ENCODE measurements around the gene GSE1. TPM values are rescaled to one million over a fixed set of nuclear protein-coding genes. Genes with fewer than 3 reads are reported as not detected.

The GSE1 gene
- total RNA-seq, 1 experiment from 2014 or later, result 97.5 TPM

DNA sequence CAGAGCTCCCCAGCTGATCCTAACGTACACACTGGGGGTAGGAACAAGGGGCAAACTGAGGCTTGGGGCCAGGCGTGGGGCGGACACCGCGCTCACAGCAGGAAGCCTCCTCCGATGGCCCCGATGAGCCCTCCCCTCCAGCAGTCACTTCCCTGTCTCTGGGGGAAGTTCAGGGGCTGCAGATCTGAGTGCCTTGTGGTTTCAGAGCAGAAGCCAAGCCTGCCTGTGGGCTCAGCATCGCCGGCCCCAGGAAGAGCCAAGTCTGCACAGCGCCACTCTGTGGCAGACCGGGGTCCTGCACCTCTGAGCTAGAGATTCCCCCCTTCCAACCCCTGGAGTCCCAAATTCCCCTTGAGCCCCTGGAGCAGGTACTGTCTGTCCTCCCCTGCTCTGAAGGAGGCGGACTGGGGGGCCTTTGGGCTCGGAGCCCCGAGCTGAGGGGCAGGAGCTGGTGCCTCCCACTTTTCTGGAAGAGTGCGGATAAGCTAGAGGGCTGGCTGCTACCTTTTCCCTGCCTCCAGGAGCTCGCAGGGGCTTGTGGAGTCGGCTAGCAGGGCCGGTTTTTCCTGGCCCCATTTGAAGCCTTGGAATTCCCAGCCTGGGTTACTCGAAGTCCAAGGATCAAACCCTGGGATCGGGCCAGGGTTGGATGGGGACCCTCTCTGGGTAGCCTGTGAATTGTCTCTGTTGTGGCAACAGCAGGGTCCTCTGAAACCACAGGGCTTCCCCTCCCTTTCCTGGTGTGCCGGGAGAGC is 2.9 kb downstream of the GSE1 start:
- TF ChIP-seq, protein P1, sequence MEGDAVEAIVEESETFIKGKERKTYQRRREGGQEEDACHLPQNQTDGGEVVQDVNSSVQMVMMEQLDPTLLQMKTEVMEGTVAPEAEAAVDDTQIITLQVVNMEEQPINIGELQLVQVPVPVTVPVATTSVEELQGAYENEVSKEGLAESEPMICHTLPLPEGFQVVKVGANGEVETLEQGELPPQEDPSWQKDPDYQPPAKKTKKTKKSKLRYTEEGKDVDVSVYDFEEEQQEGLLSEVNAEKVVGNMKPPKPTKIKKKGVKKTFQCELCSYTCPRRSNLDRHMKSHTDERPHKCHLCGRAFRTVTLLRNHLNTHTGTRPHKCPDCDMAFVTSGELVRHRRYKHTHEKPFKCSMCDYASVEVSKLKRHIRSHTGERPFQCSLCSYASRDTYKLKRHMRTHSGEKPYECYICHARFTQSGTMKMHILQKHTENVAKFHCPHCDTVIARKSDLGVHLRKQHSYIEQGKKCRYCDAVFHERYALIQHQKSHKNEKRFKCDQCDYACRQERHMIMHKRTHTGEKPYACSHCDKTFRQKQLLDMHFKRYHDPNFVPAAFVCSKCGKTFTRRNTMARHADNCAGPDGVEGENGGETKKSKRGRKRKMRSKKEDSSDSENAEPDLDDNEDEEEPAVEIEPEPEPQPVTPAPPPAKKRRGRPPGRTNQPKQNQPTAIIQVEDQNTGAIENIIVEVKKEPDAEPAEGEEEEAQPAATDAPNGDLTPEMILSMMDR (IDR thresholded peaks at IDR 0.05), result peak; percentile 89
- TF ChIP-seq, protein P2, sequence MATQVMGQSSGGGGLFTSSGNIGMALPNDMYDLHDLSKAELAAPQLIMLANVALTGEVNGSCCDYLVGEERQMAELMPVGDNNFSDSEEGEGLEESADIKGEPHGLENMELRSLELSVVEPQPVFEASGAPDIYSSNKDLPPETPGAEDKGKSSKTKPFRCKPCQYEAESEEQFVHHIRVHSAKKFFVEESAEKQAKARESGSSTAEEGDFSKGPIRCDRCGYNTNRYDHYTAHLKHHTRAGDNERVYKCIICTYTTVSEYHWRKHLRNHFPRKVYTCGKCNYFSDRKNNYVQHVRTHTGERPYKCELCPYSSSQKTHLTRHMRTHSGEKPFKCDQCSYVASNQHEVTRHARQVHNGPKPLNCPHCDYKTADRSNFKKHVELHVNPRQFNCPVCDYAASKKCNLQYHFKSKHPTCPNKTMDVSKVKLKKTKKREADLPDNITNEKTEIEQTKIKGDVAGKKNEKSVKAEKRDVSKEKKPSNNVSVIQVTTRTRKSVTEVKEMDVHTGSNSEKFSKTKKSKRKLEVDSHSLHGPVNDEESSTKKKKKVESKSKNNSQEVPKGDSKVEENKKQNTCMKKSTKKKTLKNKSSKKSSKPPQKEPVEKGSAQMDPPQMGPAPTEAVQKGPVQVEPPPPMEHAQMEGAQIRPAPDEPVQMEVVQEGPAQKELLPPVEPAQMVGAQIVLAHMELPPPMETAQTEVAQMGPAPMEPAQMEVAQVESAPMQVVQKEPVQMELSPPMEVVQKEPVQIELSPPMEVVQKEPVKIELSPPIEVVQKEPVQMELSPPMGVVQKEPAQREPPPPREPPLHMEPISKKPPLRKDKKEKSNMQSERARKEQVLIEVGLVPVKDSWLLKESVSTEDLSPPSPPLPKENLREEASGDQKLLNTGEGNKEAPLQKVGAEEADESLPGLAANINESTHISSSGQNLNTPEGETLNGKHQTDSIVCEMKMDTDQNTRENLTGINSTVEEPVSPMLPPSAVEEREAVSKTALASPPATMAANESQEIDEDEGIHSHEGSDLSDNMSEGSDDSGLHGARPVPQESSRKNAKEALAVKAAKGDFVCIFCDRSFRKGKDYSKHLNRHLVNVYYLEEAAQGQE (IDR thresholded peaks at IDR 0.05; ENCODE audit: insufficient read depth in 1 of 2, low read depth in 2 of 2, low read length in 1 of 2), result no peak
- no peak for TF ChIP-seq SIN3A (IDR thresholded peaks at IDR 0.05; ENCODE audit: borderline replicate concordance, insufficient read depth, low read depth, low read length)
- no peak for TF ChIP-seq POLR2AphosphoS5 (IDR thresholded peaks at IDR 0.05; ENCODE audit: low read depth, low read length)
- TF ChIP-seq TCF7L2 (IDR thresholded peaks at IDR 0.05; ENCODE audit: low read depth, low read length), result no peak
- no peaks in the 10 kb centered on the region for H3K9me3 ChIP-seq (ENCODE audit: control insufficient read depth, insufficient read depth, low read depth, low read length)
- ATAC-seq (0 out of 2 replicates have a peak, but pooled peaks have one; percentile 5), DNase-seq (ENCODE audit: low read depth, low spot score) (no peak)
- in situ Hi-C loops (cut with HindIII; ENCODE audit: low pct_unique_long_range_greater_than_20kb, low sequenced_read_pairs) (no loop called here), intact Hi-C loops (cut with micrococcal nuclease; ENCODE audit: unreplicated experiment) (loop anchor here (10.0 kb wide), 1 partner anchor 191 kb away; no protein-coding TSS in a partner anchor)
- peaks cover 33% of the 10 kb centered on the region for H3K4me1 ChIP-seq (ENCODE audit: control insufficient read depth, insufficient read depth, low read length)
- no peaks in the 10 kb centered on the region for H3K27me3 ChIP-seq (ENCODE audit: control insufficient read depth, insufficient read depth, low read length)
- POLR2A ChIA-PET, result interaction anchor here (0.5 to 0.7 kb wide), 4 partner anchors 46 to 141 kb away, joined by 3 to 15 read pairs (median 5); no protein-coding TSS in a partner anchor
- H3K36me3 ChIP-seq (ENCODE audit: control insufficient read depth, insufficient read depth, low read length), result no peaks in the 10 kb centered on the region; the same call in 1 of the 2 replicates
- CTCF ChIA-PET, result interaction anchor here (0.5 to 1.7 kb wide), 5 partner anchors 10 to 64 kb away, joined by 3 to 10 read pairs (median 3); no protein-coding TSS in a partner anchor
- peak overlapping the region; percentile 88 for H3K27ac ChIP-seq (ENCODE audit: low read length)
- peak overlapping the region; percentile 56 to 63 for H3K4me3 ChIP-seq (ENCODE audit: low read depth in 2 of 2, low read length in 2 of 2)
- TSS peak; percentile 48 for BruUV-seq (replicated peaks)

DNA sequence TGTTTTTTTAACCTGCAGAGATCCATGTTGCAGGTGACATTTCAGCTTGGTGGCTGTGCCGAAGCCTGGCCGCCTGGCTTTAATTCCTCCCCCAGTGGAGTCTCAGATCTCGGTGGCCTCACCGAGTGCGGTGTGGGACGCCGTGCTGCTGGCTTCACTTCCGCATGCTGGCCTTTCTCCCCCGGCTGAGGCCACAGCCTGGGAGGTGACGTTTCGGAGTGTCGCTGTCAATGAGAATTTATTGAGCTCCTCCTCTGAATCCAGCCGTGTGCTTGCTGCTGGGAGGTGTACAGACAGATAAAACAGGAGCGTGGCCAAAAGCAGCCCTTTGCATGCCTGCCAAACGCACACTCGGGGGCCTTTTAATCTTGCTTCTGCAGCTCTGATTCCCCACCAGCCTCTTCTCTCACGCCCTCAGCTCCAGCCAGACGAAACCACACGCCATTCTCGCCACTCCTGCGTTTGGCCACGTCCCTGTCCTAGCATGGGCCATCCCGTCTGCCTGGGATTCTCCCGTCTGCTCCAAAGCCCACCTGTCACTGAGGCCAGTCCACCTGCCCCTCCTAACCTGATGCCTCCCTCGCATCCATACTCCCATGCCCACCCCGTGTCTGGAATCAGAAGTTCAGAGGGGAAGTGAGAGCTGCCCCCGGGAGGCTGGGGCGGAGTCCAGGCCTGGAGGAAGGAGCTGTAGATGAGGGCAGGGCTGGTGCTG is 3.6 kb downstream of the GSE1 start:
- in situ Hi-C loops (cut with HindIII; ENCODE audit: low pct_unique_long_range_greater_than_20kb, low sequenced_read_pairs), result no loop called here
- DNase-seq (ENCODE audit: low read depth, low spot score), result no peak
- TF ChIP-seq SIN3A (IDR thresholded peaks at IDR 0.05; ENCODE audit: borderline replicate concordance, insufficient read depth, low read depth, low read length) (no peak), TCF7L2 (IDR thresholded peaks at IDR 0.05; ENCODE audit: low read depth, low read length) (no peak), POLR2AphosphoS5 (IDR thresholded peaks at IDR 0.05; ENCODE audit: low read depth, low read length) (no peak)
- TF ChIP-seq, protein P2 (IDR thresholded peaks at IDR 0.05; ENCODE audit: insufficient read depth in 1 of 2, low read depth in 2 of 2, low read length in 1 of 2), result no peak
- TF ChIP-seq, protein P1 (IDR thresholded peaks at IDR 0.05), result no peak
- no peaks in the 10 kb centered on the region for H3K27me3 ChIP-seq (ENCODE audit: control insufficient read depth, insufficient read depth, low read length)
- no peaks in the 10 kb centered on the region; the same call in 1 of the 2 replicates for H3K36me3 ChIP-seq (ENCODE audit: control insufficient read depth, insufficient read depth, low read length)
- H3K27ac ChIP-seq (ENCODE audit: low read length), result peak overlapping the region; percentile 88; the same call in 1 of the 2 replicates
- H3K9me3 ChIP-seq (ENCODE audit: control insufficient read depth, insufficient read depth, low read depth, low read length), result no peaks in the 10 kb centered on the region
- peak overlapping the region in 1 of 2 experiments; percentile 56; a peak in 1 of 4 replicates for H3K4me3 ChIP-seq (ENCODE audit: low read depth in 2 of 2, low read length in 2 of 2)
- CTCF ChIA-PET, result interaction anchor here (0.5 to 1.7 kb wide), 6 partner anchors 10 to 248 kb away, joined by 3 to 10 read pairs (median 3); no protein-coding TSS in a partner anchor
- no peak for ATAC-seq
- no TSS peak for BruUV-seq (replicated peaks)
- H3K4me1 ChIP-seq (ENCODE audit: control insufficient read depth, insufficient read depth, low read length), result peaks cover 40% of the 10 kb centered on the region
- POLR2A ChIA-PET, result interaction anchor here (0.5 kb wide), 1 partner anchor 142 kb away, joined by 4 read pairs; no protein-coding TSS in a partner anchor
- intact Hi-C loops (cut with micrococcal nuclease; ENCODE audit: unreplicated experiment), result loop anchor here (10.0 kb wide), 1 partner anchor 192 kb away; no protein-coding TSS in a partner anchor
